Endothelial cell of umbilical vein (primary cell): ENCODE measurements around the gene RASL10A. TPM values are rescaled to one million over a fixed set of nuclear protein-coding genes. Genes with fewer than 3 reads are reported as not detected.

Source experiments
- BruUV-seq: library from RNA; stranded (reverse); fragments of 400-500 nt; replicated peaks from 2 replicates; lab custom pipeline; 2021; lab: Mats Ljungman, UMichigan
- CTCF ChIA-PET: fragments of 300-600, 350-600 bp; sonication (Branson Sonifier 250); formaldehyde crosslinking; loops from one replicate; lab custom pipeline; 2021; ENCODE audit warnings: antibody characterized with exemption, inconsistent platforms; lab: Charles Lee
- POLR2A ChIA-PET: fragments of 300-600, 350-600 bp; sonication (Branson Sonifier 250); formaldehyde crosslinking; loops from one replicate; lab custom pipeline; 2021; ENCODE audit warnings: antibody characterized with exemption, inconsistent platforms; lab: Charles Lee
- DNase-seq: peaks from one replicate; pipeline ENCODE4 v3.0.0-alpha.2; 2011; ENCODE audit warnings: low read depth, low spot score
- FAIRE-seq: peaks from 2 replicates; lab custom pipeline; 2011; peaks lifted over from hg19 to GRCh38; lab: Jason Lieb, UNC
- H2AFZ ChIP-seq: 2 replicates; pipeline ENCODE4 v1.6.0; 2012; ENCODE audit warnings: low read depth, low read length, control low read depth, inconsistent platforms
- H3K27ac ChIP-seq: 2 replicates; pipeline ENCODE4 v1.5.1; 2011; ENCODE audit warnings: low read depth, mild to moderate bottlenecking, control low read depth, low read length, moderate library complexity; ENCODE audit not compliant: insufficient read depth
- H3K27me3 ChIP-seq, 2 experiments: 2 replicates each; pipeline versions ENCODE4 v1.6.0 to v1.6.1; 2011; ENCODE audit warnings: low read length in 2 of 2, mixed read lengths in 1 of 2; ENCODE audit not compliant: control insufficient read depth in 2 of 2, insufficient read depth in 2 of 2
- H3K36me3 ChIP-seq, 2 experiments: 2 replicates in 1 of 2; 3 replicates in 1 of 2; pipeline ENCODE4 v1.5.1; 2011; ENCODE audit warnings: low read length in 2 of 2, mild to moderate bottlenecking in 1 of 2, moderate library complexity in 1 of 2; ENCODE audit not compliant: control insufficient read depth in 2 of 2, insufficient read depth in 2 of 2; ENCODE audit errors: extremely low read depth in 1 of 2
- H3K4me1 ChIP-seq: 3 replicates; pipeline ENCODE4 v1.5.1; 2011; ENCODE audit warnings: mild to moderate bottlenecking, low read length; ENCODE audit not compliant: control insufficient read depth, insufficient read depth; ENCODE audit errors: extremely low read depth
- H3K4me2 ChIP-seq: 2 replicates; pipeline ENCODE4 v1.6.1; 2011; ENCODE audit warnings: low read length, control low read depth, mixed read lengths; ENCODE audit not compliant: insufficient read depth
- H3K4me3 ChIP-seq, 3 experiments: fragments of 200-600 bp in 1 of 3; sonication (generic), shearing (Covaris generic) in 1 of 3; replicated peaks in 1 of 3; 2 replicates each; pipeline ENCODE4 v1.5.1; 2011 to 2016; ENCODE audit warnings: control low read depth in 3 of 3, low read length in 3 of 3, mild to moderate bottlenecking in 2 of 3, inconsistent platforms in 1 of 3, low read depth in 1 of 3, moderate library complexity in 1 of 3; ENCODE audit not compliant: insufficient read depth in 1 of 3
- H3K79me2 ChIP-seq: 2 replicates; pipeline ENCODE4 v1.6.0; 2012; ENCODE audit warnings: low read length, inconsistent platforms; ENCODE audit not compliant: control insufficient read depth, insufficient read depth
- H3K9ac ChIP-seq: replicated peaks from 2 replicates; pipeline ENCODE3; 2011; ENCODE audit warnings: low read length, control low read depth; ENCODE audit not compliant: insufficient read depth; ENCODE audit errors: extremely low read depth
- H3K9me1 ChIP-seq: replicated peaks from 3 replicates; pipeline ENCODE4 v1.6.0; 2011; ENCODE audit warnings: mild to moderate bottlenecking, low read length; ENCODE audit not compliant: control insufficient read depth, insufficient read depth; ENCODE audit errors: extremely low read depth
- H3K9me3 ChIP-seq: replicated peaks from 2 replicates; pipeline ENCODE4 v1.5.1; 2012; ENCODE audit warnings: low read length, inconsistent platforms; ENCODE audit not compliant: control insufficient read depth, insufficient read depth
- H4K20me1 ChIP-seq: replicated peaks from 2 replicates; pipeline ENCODE3; 2011; ENCODE audit warnings: mild to moderate bottlenecking, low read length; ENCODE audit not compliant: control insufficient read depth, insufficient read depth; ENCODE audit errors: extremely low read depth
- EZH2 ChIP-seq: IDR thresholded peaks from 2 replicates; pipeline ENCODE4 v1.6.1; 2012; ENCODE audit warnings: borderline replicate concordance, low read depth, mild to moderate bottlenecking, moderate library complexity, low read length, inconsistent platforms; ENCODE audit not compliant: severe bottlenecking
- GATA2 ChIP-seq: IDR thresholded peaks from 2 replicates; pipeline ENCODE4 v1.7.0; 2011; ENCODE audit warnings: low read depth, mild to moderate bottlenecking, moderate library complexity, mixed read lengths, low read length; ENCODE audit not compliant: insufficient read length, insufficient read depth
- JUN ChIP-seq: IDR thresholded peaks from 2 replicates; pipeline ENCODE4 v1.6.1; 2011; ENCODE audit warnings: borderline replicate concordance, low read depth; ENCODE audit not compliant: insufficient read length, insufficient read depth
- MYC ChIP-seq: IDR thresholded peaks from one replicate; pipeline ENCODE4 v1.6.1; 2011; ENCODE audit warnings: mild to moderate bottlenecking, low read depth, low read length
- POLR2A ChIP-seq: IDR thresholded peaks from 2 replicates; pipeline ENCODE4 v1.6.1; 2012; ENCODE audit warnings: low read depth, mild to moderate bottlenecking, control low read depth, low read length
- POLR2AphosphoS5 ChIP-seq: IDR thresholded peaks from 2 replicates; pipeline ENCODE4 v1.6.1; 2012; ENCODE audit warnings: low read depth, mild to moderate bottlenecking, control low read depth, low read length, moderate library complexity; ENCODE audit not compliant: insufficient read depth
- dilution Hi-C: fragments of 300-500 bp; cut with MboI; formaldehyde crosslinking; loops from one replicate; pipeline ENCODE4 v1.15.0; 2019; ENCODE audit warnings: low sequenced_read_pairs; ENCODE audit not compliant: extremely low pct_ligation_motif_present
- intact Hi-C: fragments of 100-400 bp; cut with micrococcal nuclease; formaldehyde crosslinking; loops from one replicate; pipeline ENCODE4 v1.10.0; 2022
- polyA plus RNA-seq, 4 experiments: library from polyadenylated mRNA; depleted of rRNA in 3 of 4; stranded (reverse) in 3 of 4; unstranded in 1 of 4; fragments of >200 nt; gene quantifications; 2 replicates each; pipeline versions ENCODE4 v1.2.1 to v1.2.3, GENCODE V29; 2011 to 2012; ENCODE audit warnings: missing spikeins in 1 of 4
- total RNA-seq: library from RNA; stranded (reverse); gene quantifications from 2 replicates; pipeline ENCODE4 v1.2.3, GENCODE V29; 2021
- TF ChIP-seq, protein P1 (sequence below), 2 donors: IDR thresholded peaks; 1 replicate in 1 of 2; 2 replicates in 1 of 2; pipeline ENCODE4 v1.5.1; 2011; ENCODE audit warnings: low read length in 2 of 2, mild to moderate bottlenecking in 2 of 2, moderate library complexity in 2 of 2, control low read depth in 1 of 2, inconsistent platforms in 1 of 2, low read depth in 1 of 2; ENCODE audit not compliant: insufficient read depth in 1 of 2; ENCODE audit errors: extremely low read depth in 1 of 2

RASL10A gene
- total and polyA plus RNA-seq, 2 donors (not counting 3 experiments of a cell fraction or from before 2014, with no cell fraction given): 1.1 to 1.9 TPM

- BruUV-seq: no TSS peak
- Histone ChIP-seq H3K27me3 (no peaks in the 10 kb centered on the region), H3K27ac (no peak overlapping the region), H3K9me3 (no peaks in the 10 kb centered on the region), H3K4me1 (no peaks in the 10 kb centered on the region), H3K9ac (no peak overlapping the region), H3K4me3 (no peak overlapping the region), H3K79me2 (no peaks in the 10 kb centered on the region), H3K9me1 (no peaks in the 10 kb centered on the region), H2AFZ (no peak overlapping the region), H3K4me2 (no peak overlapping the region), H4K20me1 (no peaks in the 10 kb centered on the region), H3K36me3 (peaks cover 24 to 79% of the 10 kb centered on the region in 2 experiments)
- DNase-seq (no peak), FAIRE-seq (no peak)
- ChIA-PET CTCF (interaction anchor here (0.8 kb wide), 1 partner anchor 41 kb away, joined by 3 read pairs; no protein-coding TSS in a partner anchor), POLR2A (interaction anchor here (0.5 kb wide), 1 partner anchor 1053 kb away, joined by 6 read pairs; no protein-coding TSS in a partner anchor)
- intact Hi-C loops: no loop called here
- TF ChIP-seq JUN (no peak), POLR2A (no peak), GATA2 (no peak), POLR2AphosphoS5 (no peak), EZH2 (no peak), MYC (no peak)
- TF ChIP-seq, protein P1, sequence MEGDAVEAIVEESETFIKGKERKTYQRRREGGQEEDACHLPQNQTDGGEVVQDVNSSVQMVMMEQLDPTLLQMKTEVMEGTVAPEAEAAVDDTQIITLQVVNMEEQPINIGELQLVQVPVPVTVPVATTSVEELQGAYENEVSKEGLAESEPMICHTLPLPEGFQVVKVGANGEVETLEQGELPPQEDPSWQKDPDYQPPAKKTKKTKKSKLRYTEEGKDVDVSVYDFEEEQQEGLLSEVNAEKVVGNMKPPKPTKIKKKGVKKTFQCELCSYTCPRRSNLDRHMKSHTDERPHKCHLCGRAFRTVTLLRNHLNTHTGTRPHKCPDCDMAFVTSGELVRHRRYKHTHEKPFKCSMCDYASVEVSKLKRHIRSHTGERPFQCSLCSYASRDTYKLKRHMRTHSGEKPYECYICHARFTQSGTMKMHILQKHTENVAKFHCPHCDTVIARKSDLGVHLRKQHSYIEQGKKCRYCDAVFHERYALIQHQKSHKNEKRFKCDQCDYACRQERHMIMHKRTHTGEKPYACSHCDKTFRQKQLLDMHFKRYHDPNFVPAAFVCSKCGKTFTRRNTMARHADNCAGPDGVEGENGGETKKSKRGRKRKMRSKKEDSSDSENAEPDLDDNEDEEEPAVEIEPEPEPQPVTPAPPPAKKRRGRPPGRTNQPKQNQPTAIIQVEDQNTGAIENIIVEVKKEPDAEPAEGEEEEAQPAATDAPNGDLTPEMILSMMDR (IDR thresholded peaks at IDR 0.05; ENCODE audit: extremely low read depth in 1 of 2, insufficient read depth in 1 of 2, low read depth in 1 of 2, low read length in 2 of 2): no peak
- dilution Hi-C loops: no loop called here
Observed at GRCh38 chr22:29353860-29354259, 38.4 kb upstream of the RASL10A start.
